ENCODE data around the gene ENTHD1. TPM values are rescaled to one million over a fixed set of nuclear protein-coding genes. Genes with fewer than 3 reads are reported as not detected.

The ENTHD1 gene
- total RNA-seq, 2 donors from 2014 or later, result 0.46 to 0.77 TPM

DNA sequence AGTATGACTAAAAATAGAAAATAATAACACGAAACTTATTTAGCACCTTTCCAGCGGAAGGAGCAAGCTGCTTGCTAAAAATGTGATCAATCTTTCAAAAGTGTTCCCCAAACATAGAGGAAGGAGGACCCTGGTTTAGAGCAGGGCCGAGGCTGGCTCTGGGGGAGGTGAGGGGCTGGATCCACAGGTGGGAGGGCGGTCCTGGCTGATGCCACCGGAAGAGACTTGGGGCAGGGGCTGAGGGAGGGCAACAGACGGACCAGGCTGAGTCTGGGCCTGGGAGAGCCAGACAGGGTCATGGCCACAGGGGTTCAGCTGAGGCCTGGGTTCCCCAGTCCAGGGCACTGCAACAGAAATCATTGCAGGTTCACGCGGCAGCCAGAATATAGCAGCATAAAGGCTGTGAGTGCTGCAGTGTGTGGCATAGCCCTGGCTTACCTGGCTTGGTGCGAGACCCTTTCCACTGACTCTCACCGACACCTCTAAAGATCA lies 179.7 kb downstream of the ENTHD1 start:
- Mint-ChIP-seq H3K4me3 (no peak overlapping the region), H3K27me3 (ENCODE audit: low read depth) (no peaks in the 10 kb centered on the region), H3K27ac (no peak overlapping the region), H3K4me1 (ENCODE audit: low read depth) (no peaks in the 10 kb centered on the region), H3K9me3 (no peaks in the 10 kb centered on the region), H3K36me3 (ENCODE audit: insufficient read depth in 2 of 2) (no peaks in the 10 kb centered on the region)
- ATAC-seq (replicated peaks in 1 of 2) (no peak), DNase-seq (no peak)

DNA sequence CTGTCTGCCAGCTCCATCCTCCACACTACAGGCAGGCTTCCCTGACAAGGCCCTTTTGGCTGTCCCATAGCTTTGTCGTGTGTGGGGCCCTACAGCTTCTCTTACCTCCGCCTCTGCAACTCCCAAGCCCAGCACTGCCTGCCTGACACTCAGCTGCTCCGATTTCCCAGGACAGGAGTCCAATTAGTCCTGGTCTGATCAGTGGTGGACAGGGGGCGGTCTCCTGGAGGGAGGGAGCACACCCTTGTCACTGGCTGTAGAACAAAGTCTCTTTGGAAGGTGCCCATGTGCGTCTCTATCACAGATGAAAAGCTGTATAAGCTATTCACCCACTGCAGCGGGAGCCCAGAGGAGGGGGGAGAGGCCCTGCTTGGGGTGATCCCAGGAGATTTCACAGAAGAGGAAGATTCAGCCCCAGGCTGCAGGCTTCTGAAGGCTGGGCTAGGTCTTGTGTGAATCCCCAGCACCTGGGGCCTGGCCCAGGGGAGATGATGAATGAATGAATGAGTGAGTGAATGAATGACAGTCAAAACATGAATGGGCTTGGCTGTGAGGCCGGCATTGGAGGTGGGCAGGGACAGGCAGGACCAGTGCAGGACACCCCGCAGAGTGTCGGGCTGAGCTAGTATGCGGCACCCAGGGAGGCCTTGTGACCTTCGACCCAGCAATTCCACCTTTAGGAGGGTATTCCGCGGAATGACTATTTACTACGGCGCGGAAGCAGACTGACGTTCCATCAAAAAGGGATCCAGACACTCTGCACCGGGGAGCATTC lies 180.6 kb downstream of the ENTHD1 start:
- no peaks in the 10 kb centered on the region for H3K9me3 Mint-ChIP-seq
- DNase-seq (no peak), ATAC-seq (replicated peaks in 1 of 2) (no peak)
- no peak overlapping the region for H3K4me3 Mint-ChIP-seq
- H3K27ac Mint-ChIP-seq, result no peak overlapping the region
- no peaks in the 10 kb centered on the region for H3K4me1 Mint-ChIP-seq (ENCODE audit: low read depth)
- no peaks in the 10 kb centered on the region for H3K27me3 Mint-ChIP-seq (ENCODE audit: low read depth)
- no peaks in the 10 kb centered on the region for H3K36me3 Mint-ChIP-seq (ENCODE audit: insufficient read depth in 2 of 2)

DNA sequence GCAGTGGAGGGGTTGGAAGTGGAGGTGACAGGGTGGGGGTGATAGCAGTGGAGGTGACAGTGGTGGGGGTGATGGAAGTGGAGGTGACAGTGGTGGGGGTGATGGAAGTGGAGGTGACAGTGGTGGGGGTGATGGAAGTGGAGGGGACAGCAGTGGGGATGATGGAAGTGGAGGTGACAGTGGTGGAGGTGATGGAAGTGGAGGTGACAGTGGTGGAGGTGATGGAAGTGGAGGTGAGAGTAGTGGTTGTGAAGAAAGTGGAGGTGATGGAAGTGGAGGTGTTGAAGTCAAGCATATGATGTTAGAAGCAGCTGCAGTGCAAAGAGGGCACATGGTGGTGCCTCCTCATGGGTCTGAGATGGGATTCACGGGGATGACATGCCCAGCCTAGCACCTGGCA lies 181.5 kb downstream of the ENTHD1 start:
- no peaks in the 10 kb centered on the region for H3K27me3 Mint-ChIP-seq (ENCODE audit: low read depth)
- no peak overlapping the region for H3K27ac Mint-ChIP-seq
- DNase-seq (no peak), ATAC-seq (replicated peaks in 1 of 2) (no peak)
- no peaks in the 10 kb centered on the region for H3K36me3 Mint-ChIP-seq (ENCODE audit: insufficient read depth in 2 of 2)
- no peak overlapping the region for H3K4me3 Mint-ChIP-seq
- H3K4me1 Mint-ChIP-seq (ENCODE audit: low read depth), result no peaks in the 10 kb centered on the region
- H3K9me3 Mint-ChIP-seq, result no peaks in the 10 kb centered on the region

DNA sequence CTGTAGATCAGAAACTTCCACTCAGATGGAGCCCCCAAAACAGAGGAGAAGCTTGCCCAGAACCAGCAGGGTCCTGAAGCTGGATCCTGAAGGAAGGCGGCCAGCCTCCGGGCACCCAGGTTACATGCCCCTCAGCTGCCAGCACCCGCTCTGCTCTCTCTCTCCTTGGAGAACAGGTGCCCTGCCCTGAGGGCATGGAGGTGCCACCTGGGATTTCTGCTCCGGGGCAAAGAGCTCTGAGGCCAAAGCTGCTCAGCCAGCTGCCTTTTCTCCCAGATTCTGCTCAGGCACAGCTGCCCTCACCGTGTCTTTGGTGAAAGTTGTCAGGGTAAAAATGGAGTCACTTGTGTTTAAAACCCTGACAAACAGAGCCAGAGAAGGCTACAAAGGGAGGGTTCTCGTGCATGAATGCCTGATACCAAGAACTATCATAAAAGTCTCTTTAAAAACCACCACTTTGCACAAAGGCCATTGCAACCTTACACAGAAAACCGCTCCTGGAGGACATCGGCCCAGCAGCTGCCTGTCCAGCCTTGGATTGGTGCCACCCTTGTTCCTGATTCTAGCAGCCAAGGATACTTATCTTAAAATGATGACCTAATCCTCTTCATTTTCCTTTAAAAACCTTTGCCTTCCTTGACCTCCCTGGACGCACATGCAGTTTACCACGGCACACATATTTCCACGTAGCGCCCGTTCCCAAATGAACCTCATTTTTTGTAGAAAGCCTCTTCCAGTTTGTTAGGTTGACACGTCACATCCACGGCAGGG lies 183.0 kb downstream of the ENTHD1 start:
- Mint-ChIP-seq H3K27ac (no peak overlapping the region), H3K4me1 (ENCODE audit: low read depth) (no peaks in the 10 kb centered on the region), H3K27me3 (ENCODE audit: low read depth) (no peaks in the 10 kb centered on the region), H3K4me3 (no peak overlapping the region), H3K36me3 (ENCODE audit: insufficient read depth in 2 of 2) (no peaks in the 10 kb centered on the region), H3K9me3 (no peaks in the 10 kb centered on the region)
- DNase-seq (no peak), ATAC-seq (replicated peaks in 1 of 2) (no peak)

DNA sequence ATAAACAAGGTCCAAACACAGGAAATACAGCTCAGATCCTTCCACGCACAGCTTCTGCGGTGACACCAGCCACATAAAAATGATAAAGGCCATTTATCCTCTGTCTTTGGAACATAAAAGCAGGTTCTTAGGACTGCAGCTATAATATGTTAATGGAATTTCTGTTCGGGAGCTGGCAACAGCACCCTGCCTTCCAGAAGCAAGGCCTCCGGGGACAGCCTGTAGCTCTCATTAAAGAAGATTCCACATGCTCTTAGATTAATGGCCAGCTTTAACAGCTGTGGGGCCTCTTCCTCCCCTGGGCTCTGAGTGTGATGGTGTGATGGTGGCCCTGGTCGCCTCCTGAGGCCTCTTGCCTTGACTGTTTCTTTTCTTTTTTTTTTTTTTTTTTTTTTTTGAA lies 185.7 kb downstream of the ENTHD1 start:
- DNase-seq (no peak), ATAC-seq (replicated peaks in 1 of 2) (no peak)
- H3K9me3 Mint-ChIP-seq, result no peaks in the 10 kb centered on the region
- no peak overlapping the region for H3K4me3 Mint-ChIP-seq
- no peaks in the 10 kb centered on the region for H3K4me1 Mint-ChIP-seq (ENCODE audit: low read depth)
- no peak overlapping the region for H3K27ac Mint-ChIP-seq
- H3K36me3 Mint-ChIP-seq (ENCODE audit: insufficient read depth in 2 of 2), result no peaks in the 10 kb centered on the region
- H3K27me3 Mint-ChIP-seq (ENCODE audit: low read depth), result no peaks in the 10 kb centered on the region

DNA sequence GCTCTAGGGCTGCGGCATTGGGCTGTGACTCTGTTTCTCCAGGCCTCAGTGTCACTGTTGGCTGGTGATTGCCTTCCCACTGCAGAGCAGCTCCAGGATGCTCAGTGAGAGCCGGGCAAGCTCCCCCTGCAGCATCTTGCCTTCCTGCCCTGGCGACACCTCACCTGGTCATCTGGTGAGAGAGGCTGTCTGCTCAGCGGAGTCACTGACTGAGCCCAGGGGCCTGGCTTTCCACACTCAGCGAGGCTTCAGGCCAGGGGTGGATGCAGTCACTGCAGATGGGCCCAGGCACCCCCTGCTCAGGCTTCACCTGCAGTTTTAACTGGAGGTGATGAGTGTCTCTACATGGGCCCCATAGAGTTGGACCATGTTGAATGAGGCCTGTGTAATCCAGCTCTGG lies 186.2 kb downstream of the ENTHD1 start:
- no peak for ATAC-seq (replicated peaks in 1 of 2)
- Mint-ChIP-seq H3K36me3 (ENCODE audit: insufficient read depth in 2 of 2) (no peaks in the 10 kb centered on the region), H3K4me1 (ENCODE audit: low read depth) (no peaks in the 10 kb centered on the region), H3K4me3 (no peak overlapping the region), H3K9me3 (no peaks in the 10 kb centered on the region), H3K27me3 (ENCODE audit: low read depth) (no peaks in the 10 kb centered on the region), H3K27ac (no peak overlapping the region)
- no peak for DNase-seq

DNA sequence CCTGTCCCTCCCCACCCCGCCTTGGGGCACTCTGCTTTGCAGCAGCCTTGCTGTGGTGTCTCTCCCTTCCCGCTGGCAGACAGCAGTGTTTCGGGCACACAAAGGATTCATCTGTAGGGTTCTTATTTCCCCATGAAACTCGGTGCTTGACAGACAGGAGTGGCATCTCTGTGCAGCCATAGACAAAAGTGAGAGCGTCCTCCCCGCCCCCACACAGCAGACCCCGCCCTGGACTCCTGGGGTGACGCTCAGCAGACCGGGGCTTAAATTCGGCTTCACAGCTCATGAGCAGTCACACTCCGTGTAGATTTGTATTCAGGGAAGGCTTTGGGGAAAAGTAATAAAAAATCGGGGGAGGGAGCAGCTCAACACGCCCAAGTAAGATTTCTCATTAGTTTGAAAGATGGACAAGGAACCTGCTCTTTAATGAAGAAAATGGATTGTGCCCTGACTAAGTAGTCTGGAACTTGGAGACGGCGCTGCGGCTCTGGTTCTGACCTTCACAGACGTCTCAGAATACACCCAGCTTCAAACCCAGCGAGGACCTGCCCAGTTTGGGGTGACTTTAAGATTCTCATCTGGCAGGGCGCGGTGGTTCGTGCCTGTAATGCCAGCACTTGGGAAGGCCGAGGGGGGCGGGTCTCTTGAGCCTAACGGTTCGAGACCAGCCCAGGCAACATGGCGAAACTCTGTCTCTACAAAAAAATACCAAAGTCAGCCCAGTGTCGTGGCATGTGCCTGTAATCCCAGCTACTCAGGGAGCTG lies 187.0 kb downstream of the ENTHD1 start:
- no peak for ATAC-seq (replicated peaks in 1 of 2)
- Mint-ChIP-seq H3K4me1 (ENCODE audit: low read depth) (no peaks in the 10 kb centered on the region), H3K27me3 (ENCODE audit: low read depth) (no peaks in the 10 kb centered on the region), H3K9me3 (no peaks in the 10 kb centered on the region), H3K36me3 (ENCODE audit: insufficient read depth in 2 of 2) (no peaks in the 10 kb centered on the region), H3K27ac (no peak overlapping the region), H3K4me3 (no peak overlapping the region)
- DNase-seq, result no peak

DNA sequence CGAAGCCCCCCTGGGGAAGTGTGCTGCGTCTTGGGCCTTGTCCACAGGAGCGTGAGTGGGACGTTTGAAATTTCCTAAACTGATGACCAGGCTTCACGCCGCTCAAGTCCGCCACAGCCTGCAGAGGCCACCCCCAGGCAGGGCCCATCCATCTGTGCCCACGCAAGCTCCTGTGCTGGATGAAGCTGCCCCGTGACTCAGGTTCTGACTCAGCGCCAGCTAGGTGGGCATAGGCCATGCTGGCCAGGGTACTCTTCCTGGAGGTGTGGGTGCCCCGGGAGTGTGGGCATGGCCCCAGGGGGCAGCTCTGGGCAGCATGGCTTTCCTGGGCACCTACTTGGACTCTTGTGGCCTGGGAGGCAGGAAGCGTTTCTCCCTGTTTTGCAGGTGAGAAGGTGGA lies 188.2 kb downstream of the ENTHD1 start:
- H3K4me3 Mint-ChIP-seq, result no peak overlapping the region
- no peaks in the 10 kb centered on the region for H3K4me1 Mint-ChIP-seq (ENCODE audit: low read depth)
- H3K27me3 Mint-ChIP-seq (ENCODE audit: low read depth), result no peaks in the 10 kb centered on the region
- DNase-seq (no peak), ATAC-seq (replicated peaks in 1 of 2) (no peak)
- no peaks in the 10 kb centered on the region for H3K9me3 Mint-ChIP-seq
- H3K36me3 Mint-ChIP-seq (ENCODE audit: insufficient read depth in 2 of 2), result no peaks in the 10 kb centered on the region
- H3K27ac Mint-ChIP-seq, result no peak overlapping the region

DNA sequence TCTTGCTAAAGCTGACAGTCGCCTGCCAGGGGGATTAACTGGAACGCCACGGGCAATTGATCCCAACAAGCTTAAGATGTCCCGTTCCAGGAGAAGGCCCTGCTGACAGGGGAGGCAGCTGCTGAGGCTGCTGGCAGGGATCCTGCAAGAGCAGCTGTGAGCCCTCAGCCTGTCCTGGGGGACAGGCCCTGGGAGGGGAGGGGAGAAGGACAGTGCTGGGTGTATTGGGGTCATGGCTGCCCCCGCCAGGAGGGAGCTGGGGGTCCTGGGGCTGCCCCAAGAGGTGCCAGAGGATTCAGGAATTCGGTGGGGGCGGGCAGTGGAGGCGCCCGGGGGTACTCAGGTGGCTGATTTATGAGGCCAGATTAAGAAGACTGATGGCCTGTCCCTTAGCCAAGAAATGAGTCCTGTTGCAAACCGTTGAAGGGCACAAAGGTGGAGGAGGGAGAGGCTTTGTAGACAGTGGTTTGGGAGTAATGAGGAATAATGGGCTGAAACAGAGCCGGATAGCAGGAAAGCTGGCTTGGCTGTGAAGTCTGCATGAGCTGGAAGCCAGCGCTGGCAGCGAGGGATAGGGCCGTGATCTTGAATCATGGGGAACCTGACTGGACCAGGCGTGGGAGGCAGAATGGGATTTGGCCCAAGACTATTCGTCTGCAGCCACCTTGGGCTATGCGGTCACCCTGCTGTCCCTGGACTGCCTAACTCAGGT lies 189.5 kb downstream of the ENTHD1 start:
- Mint-ChIP-seq H3K4me3 (no peak overlapping the region), H3K36me3 (ENCODE audit: insufficient read depth in 2 of 2) (no peaks in the 10 kb centered on the region), H3K27me3 (ENCODE audit: low read depth) (no peaks in the 10 kb centered on the region), H3K9me3 (no peaks in the 10 kb centered on the region), H3K27ac (no peak overlapping the region), H3K4me1 (ENCODE audit: low read depth) (no peaks in the 10 kb centered on the region)
- DNase-seq (no peak), ATAC-seq (replicated peaks in 1 of 2) (no peak)

DNA sequence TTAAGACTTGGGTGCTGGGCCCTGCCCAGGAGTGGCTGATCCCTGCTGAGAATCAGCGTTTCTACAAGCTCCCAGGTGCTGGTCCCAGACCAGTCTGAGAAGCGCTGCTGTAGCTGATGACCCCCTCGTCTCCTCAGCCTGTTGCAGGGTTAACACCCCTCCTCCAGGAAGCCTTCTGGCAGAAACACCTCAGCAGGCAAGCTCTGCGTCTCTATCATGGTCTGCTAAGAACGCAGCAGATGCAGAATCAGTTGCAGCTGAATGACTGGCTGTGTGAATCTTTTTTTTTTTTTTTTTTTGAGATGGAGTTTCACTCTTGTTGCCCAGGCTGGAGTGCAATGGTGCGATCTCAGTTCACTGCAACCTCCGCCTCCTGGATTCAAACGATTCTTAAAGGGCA lies 190.5 kb downstream of the ENTHD1 start:
- Mint-ChIP-seq H3K27ac (no peak overlapping the region), H3K36me3 (ENCODE audit: insufficient read depth in 2 of 2) (no peaks in the 10 kb centered on the region), H3K27me3 (ENCODE audit: low read depth) (no peaks in the 10 kb centered on the region), H3K4me1 (ENCODE audit: low read depth) (no peaks in the 10 kb centered on the region), H3K9me3 (no peaks in the 10 kb centered on the region), H3K4me3 (no peak overlapping the region)
- no peak for DNase-seq
- ATAC-seq (replicated peaks in 1 of 2), result no peak

DNA sequence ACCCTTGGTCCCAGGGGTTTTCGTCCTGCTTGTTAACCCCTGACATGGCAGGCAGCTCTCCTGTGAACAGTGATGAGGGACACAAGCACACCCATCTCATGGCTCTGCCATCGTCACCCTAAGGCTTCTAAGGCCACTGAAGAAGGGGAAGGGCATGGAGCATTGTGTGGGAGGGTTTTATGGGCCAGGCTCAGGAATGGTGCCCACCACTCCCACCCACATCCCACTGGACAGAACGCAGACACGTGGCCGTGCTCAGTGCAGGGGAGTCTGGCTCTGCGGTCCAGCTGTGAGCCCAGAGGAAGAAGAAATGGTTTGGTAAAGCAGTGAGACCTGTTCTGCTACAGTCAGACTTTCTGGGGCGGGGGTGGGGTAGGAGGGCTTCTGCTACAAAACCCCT lies 193.0 kb downstream of the ENTHD1 start:
- H3K9me3 Mint-ChIP-seq, result no peaks in the 10 kb centered on the region
- no peaks in the 10 kb centered on the region for H3K4me1 Mint-ChIP-seq (ENCODE audit: low read depth)
- DNase-seq, result no peak
- H3K4me3 Mint-ChIP-seq, result no peak overlapping the region
- no peak overlapping the region for H3K27ac Mint-ChIP-seq
- H3K27me3 Mint-ChIP-seq (ENCODE audit: low read depth), result no peaks in the 10 kb centered on the region
- ATAC-seq (replicated peaks in 1 of 2), result no peak
- H3K36me3 Mint-ChIP-seq (ENCODE audit: insufficient read depth in 2 of 2), result no peaks in the 10 kb centered on the region

DNA sequence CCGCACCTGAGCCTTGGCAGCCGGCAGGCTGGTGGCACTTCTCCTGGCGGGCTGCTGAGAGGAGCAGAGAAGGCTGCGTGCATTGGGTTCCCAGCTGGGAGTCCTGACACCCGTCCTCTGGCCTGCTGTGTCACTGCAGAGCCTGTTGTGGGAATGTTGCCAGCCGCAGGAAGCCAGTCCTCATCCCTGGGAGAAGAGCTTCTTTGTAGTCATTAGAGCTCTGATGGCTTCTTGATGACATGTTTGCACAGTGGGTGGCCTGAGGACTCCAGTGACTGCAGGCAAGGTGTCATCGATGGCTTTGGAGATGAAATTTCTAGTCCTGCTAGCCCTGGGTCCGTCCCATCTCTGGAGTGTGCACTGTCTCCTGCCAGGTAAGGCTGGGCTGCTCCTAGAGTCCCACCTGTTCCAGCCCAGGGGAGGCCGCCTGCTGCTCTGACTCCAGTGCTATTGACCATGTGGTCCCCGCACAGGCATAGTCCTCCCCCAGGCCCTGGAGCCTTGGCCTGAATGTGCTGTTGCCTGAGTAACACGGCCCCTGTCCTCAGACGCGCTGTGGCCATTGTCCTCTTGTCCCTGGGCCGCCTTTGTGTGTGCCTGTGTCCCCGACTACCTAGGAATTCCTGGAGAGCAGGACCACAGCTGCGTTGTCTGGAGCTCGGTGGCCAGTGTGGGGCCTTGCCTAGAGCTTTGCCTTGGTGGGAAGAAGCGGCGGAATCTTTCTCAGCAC lies 193.8 kb downstream of the ENTHD1 start:
- H3K27ac Mint-ChIP-seq, result no peak overlapping the region
- ATAC-seq (replicated peaks in 1 of 2) (no peak), DNase-seq (no peak)
- H3K4me3 Mint-ChIP-seq, result no peak overlapping the region
- H3K4me1 Mint-ChIP-seq (ENCODE audit: low read depth), result no peaks in the 10 kb centered on the region
- H3K36me3 Mint-ChIP-seq (ENCODE audit: insufficient read depth in 2 of 2), result no peaks in the 10 kb centered on the region
- H3K27me3 Mint-ChIP-seq (ENCODE audit: low read depth), result no peaks in the 10 kb centered on the region
- H3K9me3 Mint-ChIP-seq, result no peaks in the 10 kb centered on the region
